Ovary (tissue), 10 donors: ENCODE measurements around the gene KCNB1. TPM values are rescaled to one million over a fixed set of nuclear protein-coding genes. Genes with fewer than 3 reads are reported as not detected.

Experiments
- DNase-seq, 5 donors: peaks; one replicate each; pipeline ENCODE4 v3.0.0-alpha.2; 2019 to 2020
- H3K27ac ChIP-seq, 2 donors: fragments of 200-600 bp; one replicate each; pipeline versions ENCODE4 v1.5.1 to v1.8.0; 2019 to 2022
- H3K27me3 ChIP-seq: fragments of 200-600 bp; one replicate; pipeline ENCODE4 v1.8.0; 2022
- H3K36me3 ChIP-seq: fragments of 200-600 bp; sonication (generic); one replicate; pipeline ENCODE4 v1.5.1; 2019
- H3K4me1 ChIP-seq: one replicate; pipeline ENCODE4 v1.8.1; 2013; ENCODE audit warnings: mild to moderate bottlenecking, moderate library complexity; ENCODE audit not compliant: insufficient read depth
- H3K4me3 ChIP-seq: fragments of 200-600 bp; sonication (generic); one replicate; pipeline ENCODE4 v1.5.1; 2017
- H3K9me3 ChIP-seq, 2 donors: fragments of 200-600 bp in 1 of 2; sonication (generic) in 1 of 2; one replicate each; pipeline versions ENCODE4 v1.5.1 to v1.8.1; 2013 to 2019; ENCODE audit warnings: mild to moderate bottlenecking in 1 of 2, moderate library complexity in 1 of 2
- EP300 ChIP-seq: sonication (generic); formaldehyde crosslinking; IDR thresholded peaks from one replicate; pipeline ENCODE4 v1.6.1; 2017; ENCODE audit warnings: antibody characterized with exemption
- POLR2A ChIP-seq: fragments of 450-650 bp; IDR thresholded peaks from one replicate; pipeline ENCODE4 v1.6.1; 2017; ENCODE audit warnings: antibody characterized with exemption, mild to moderate bottlenecking, moderate library complexity
- WGBS, 3 donors: extraction: QIAGEN DNeasy Blood & Tissue Kit in 1 of 3; methylation state at CpG; one replicate each; pipeline versions ENCODE4 v1.1.5 to v1.1.7; 2013 to 2017; 5-methylcytosine and 5-hydroxymethylcytosine counted together
- intact Hi-C, 4 donors: fragments of 100-400 bp; cut with DNase I; formaldehyde crosslinking; loops; one replicate each; pipeline versions ENCODE4 v1.11.0 to v1.15.1; 2022 to 2023
- long read RNA-seq, 3 donors: library from polyadenylated mRNA in 2 of 3; unstranded in 2 of 3; transcript quantifications; one replicate each; pipeline ENCODE4 v2.0.0 and lab custom pipeline, GENCODE V29; 2021 to 2026
- polyA plus RNA-seq, 2 donors: library from polyadenylated mRNA; stranded (reverse); fragments of 200-250 nt in 1 of 2; fragments of 350-450 nt in 1 of 2; fragmentation: Illumina TruSeq in 1 of 2; extraction: RNeasy Lipid Tissue Mini Kit (QIAGEN cat#74804) in 1 of 2; gene quantifications; one replicate each; pipeline ENCODE4 v1.2.3, GENCODE V29; 2013 to 2014
- total RNA-seq, 7 donors: library from RNA; depleted of rRNA in 2 of 7; stranded (reverse); fragments of >200 nt in 2 of 7; fragmentation: NEBNext Ultra II Directional in 3 of 7; extraction: Animal tissue kit (Norgen Biotek cat#: 25700) in 3 of 7; gene quantifications; one replicate each; pipeline versions ENCODE4 v1.1.0 to v1.2.4, GENCODE V29; 2016 to 2023
- TF ChIP-seq, protein P1 (sequence below), 3 donors: fragments of 450-650 bp in 2 of 3; fragments of 200-600 bp in 1 of 3; IDR thresholded peaks; one replicate each; pipeline versions ENCODE4 v1.5.1 to v1.8.0; 2016 to 2022; ENCODE audit warnings: antibody characterized with exemption in 3 of 3, mild to moderate bottlenecking in 1 of 3
- donor health status: DM: no; HTN: no; CAD: no; lungs with moderate emphysema.
- donor health status: DM: no; HTN: no; CAD: no.
- donor health status: Bipolar disorder and iron deficiency.
- donor health status: DM: yes; HTN: yes; CAD: no.
- donor health status: DM: no; HTN: no; CAD: no.
- donor health status: DM: yes; HTN: yes; CAD: no.

KCNB1 gene
- total RNA-seq (1 to 10 TPM in 4 of 7 donors, under 1 TPM in 3; 0.12 to 5.4 (median 1.3) TPM), polyA plus RNA-seq (1 to 10 TPM in 1 of 2 donors, under 1 TPM in 1; 0.17 to 3.3 TPM)
- long read RNA-seq, donor 1, result 0 reads
- long read RNA-seq, donor 2, full-length matches to known transcripts, result 1 of 1 reads
- long read RNA-seq, donor 2, partial matches to known transcripts, result 0 of 1 reads
- long read RNA-seq, donor 2, other reads (novel, unspliced or antisense), result 0 of 1 reads
- long read RNA-seq, donor 3, full-length matches to known transcripts, result 2 of 4 reads
- long read RNA-seq, donor 3, partial matches to known transcripts, result 0 of 4 reads
- long read RNA-seq, donor 3, other reads (novel, unspliced or antisense), result 2 of 4 reads

DNA sequence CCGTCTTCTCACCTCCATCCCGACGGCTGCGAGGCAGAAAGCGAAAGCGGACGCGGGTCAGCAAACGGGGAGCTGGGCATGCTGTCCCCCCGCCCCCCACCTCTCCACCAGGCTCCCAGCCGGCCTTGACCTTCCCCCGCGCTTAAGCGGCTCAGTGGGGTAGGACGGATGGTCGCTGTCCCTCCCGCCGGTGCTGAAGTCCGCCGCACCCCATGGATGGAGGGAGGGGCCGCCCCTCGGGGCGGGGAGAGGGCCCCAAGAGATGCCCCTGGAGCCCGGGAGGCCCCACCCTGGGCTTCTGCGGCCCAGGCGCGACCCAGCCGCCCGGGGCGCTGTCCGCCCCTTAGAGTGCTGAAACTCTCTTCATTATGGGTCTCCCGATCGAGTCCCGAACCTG lies at the start of gene KCNB1:
TSS of gene KCNB1 (minus strand) at position 48 of the 397 bp plus-strand sequence. CDS start 188 bp downstream, outside the sequence.
- Histone ChIP-seq H3K36me3 (no peaks in the 10 kb centered on the region), H3K27me3 (no peaks in the 10 kb centered on the region), H3K4me1 (peaks cover 2% of the 10 kb centered on the region), H3K4me3 (peak within 1 kb of the TSS; percentile 34), H3K27ac (no peak within 1 kb of the TSS), H3K9me3 (no peaks in the 10 kb centered on the region)
- DNase-seq, result peak; percentile 66 to 93 (median 83)
- 0 to 1% (median 0%) methylated on average over 14 to 34 of the region's 34 CpGs for WGBS, 3 donors
- intact Hi-C loops, result loop anchor here in 3 of 4 donors (2.0 to 5.0 kb wide), 3 partner anchors 145 to 150 kb away; no protein-coding TSS in a partner anchor
- TF ChIP-seq, protein P1, sequence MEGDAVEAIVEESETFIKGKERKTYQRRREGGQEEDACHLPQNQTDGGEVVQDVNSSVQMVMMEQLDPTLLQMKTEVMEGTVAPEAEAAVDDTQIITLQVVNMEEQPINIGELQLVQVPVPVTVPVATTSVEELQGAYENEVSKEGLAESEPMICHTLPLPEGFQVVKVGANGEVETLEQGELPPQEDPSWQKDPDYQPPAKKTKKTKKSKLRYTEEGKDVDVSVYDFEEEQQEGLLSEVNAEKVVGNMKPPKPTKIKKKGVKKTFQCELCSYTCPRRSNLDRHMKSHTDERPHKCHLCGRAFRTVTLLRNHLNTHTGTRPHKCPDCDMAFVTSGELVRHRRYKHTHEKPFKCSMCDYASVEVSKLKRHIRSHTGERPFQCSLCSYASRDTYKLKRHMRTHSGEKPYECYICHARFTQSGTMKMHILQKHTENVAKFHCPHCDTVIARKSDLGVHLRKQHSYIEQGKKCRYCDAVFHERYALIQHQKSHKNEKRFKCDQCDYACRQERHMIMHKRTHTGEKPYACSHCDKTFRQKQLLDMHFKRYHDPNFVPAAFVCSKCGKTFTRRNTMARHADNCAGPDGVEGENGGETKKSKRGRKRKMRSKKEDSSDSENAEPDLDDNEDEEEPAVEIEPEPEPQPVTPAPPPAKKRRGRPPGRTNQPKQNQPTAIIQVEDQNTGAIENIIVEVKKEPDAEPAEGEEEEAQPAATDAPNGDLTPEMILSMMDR (IDR thresholded peaks at IDR 0.05), result peak in 1 of 3 donors; percentile 30
- no peak for TF ChIP-seq POLR2A

DNA sequence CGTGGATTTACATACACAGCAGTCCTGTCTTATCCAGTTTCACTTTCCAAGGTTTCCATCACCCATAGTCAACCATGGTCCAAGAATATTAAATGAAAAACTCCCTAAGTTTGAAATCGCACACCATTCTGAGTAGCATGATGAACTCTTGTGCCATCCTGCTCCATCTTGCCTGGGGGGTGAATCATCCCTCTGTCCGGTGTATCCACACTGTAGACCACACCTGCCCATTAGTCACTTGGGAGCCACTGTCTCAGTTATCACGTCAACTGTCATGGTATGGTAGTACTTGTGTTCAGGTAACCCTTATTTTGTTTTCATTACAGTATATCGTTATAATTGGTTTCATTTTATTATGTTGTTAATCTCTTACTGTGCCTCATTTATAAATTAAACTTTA lies 47.0 kb upstream of the KCNB1 start:
- intact Hi-C loops, result no loop called here
- Histone ChIP-seq H3K36me3 (no peaks in the 10 kb centered on the region), H3K27me3 (no peaks in the 10 kb centered on the region), H3K9me3 (no peaks in the 10 kb centered on the region), H3K4me1 (no peaks in the 10 kb centered on the region), H3K27ac (no peak overlapping the region), H3K4me3 (no peak overlapping the region)
- no peak for TF ChIP-seq POLR2A
- DNase-seq, result no peak
- 69 to 90% (median 85%) methylated on average over 5 of the region's 5 CpGs for WGBS, 3 donors

DNA sequence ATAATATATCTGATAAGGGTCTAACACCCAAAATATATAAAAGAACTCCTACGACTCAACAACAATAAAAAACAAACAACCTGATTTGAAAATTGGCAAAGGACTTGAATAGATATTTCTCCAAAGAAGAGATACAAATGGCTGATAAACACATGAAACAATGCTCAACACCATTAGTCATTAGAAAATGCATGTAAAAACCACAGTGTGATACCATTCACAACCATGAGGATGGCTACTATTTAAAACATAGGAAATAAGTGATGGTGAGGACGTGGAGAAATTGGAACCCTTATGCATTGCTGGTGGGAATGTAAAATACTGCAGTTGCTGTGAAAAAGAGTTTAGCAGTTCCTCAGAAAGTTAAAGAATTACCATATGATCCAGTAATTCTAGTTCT lies 44.1 kb upstream of the KCNB1 start:
- Histone ChIP-seq H3K27ac (no peak overlapping the region), H3K9me3 (no peaks in the 10 kb centered on the region), H3K27me3 (no peaks in the 10 kb centered on the region), H3K4me3 (no peak overlapping the region), H3K36me3 (no peaks in the 10 kb centered on the region), H3K4me1 (no peaks in the 10 kb centered on the region)
- no peak for DNase-seq
- WGBS, 3 donors, result 83 to 90% (median 84%) methylated on average over 2 of the region's 2 CpGs
- no peak for TF ChIP-seq EP300
- TF ChIP-seq POLR2A, result no peak
- TF ChIP-seq, protein P1 (IDR thresholded peaks at IDR 0.05), result no peak
- intact Hi-C loops, result no loop called here

DNA sequence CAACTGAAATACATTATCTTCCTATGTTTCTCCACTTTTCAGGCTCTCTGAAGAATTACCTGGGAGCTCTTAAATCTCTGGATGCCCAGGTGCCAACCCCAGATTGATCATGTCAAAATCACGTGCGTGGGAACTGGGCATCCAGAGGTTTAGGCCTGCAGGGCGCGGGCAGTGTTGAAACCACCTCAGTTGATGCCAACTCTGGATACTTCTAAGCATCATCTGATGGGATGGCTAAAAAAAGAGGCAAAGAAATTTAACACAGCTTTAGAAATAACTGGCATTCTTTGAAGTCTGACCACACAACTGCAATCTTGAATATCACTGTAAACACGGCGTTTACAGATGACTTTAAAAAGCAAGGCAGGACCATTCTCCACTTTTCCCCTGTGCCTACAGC lies 43.6 kb upstream of the KCNB1 start:
- H3K9me3 ChIP-seq, result no peaks in the 10 kb centered on the region
- TF ChIP-seq POLR2A (no peak), EP300 (no peak)
- TF ChIP-seq, protein P1 (IDR thresholded peaks at IDR 0.05), result no peak
- H3K27me3 ChIP-seq, result no peaks in the 10 kb centered on the region
- H3K36me3 ChIP-seq, result no peaks in the 10 kb centered on the region
- WGBS, 3 donors, result 89 to 91% (median 91%) methylated on average over 6 of the region's 6 CpGs
- no peak overlapping the region for H3K27ac ChIP-seq
- H3K4me3 ChIP-seq, result no peak overlapping the region
- intact Hi-C loops, result no loop called here
- no peak for DNase-seq
- no peaks in the 10 kb centered on the region for H3K4me1 ChIP-seq

DNA sequence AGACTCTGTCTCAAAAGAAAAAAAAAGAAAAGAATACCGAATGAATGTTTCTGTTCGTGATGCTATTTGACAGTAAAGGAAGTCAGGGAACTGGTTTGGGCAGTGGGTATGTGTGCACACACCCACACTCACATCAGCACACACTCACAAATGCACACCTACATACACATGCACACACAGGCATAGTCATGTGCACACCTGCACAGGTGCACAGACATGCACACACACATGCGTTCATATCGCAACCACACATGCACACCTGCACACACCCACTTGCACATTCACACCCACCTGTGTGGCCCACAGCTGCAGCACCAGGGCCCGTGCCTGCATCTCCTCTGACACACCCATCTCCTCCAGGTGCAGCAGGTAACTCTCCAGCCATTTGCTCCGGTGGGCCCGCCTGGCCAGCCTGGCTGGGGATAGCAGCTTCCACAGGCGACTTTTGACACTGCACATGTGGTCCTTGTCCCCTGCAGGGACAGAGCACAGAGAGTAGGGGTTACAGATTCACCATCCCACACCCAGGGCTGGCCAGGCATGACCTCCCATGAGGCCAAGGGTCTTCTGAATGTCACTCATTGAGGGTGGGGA lies 41.4 kb upstream of the KCNB1 start:
- no peak for DNase-seq
- Histone ChIP-seq H3K9me3 (no peaks in the 10 kb centered on the region), H3K4me3 (no peak overlapping the region), H3K27me3 (no peaks in the 10 kb centered on the region), H3K36me3 (no peaks in the 10 kb centered on the region), H3K4me1 (no peaks in the 10 kb centered on the region), H3K27ac (no peak overlapping the region)
- intact Hi-C loops, result no loop called here
- 91 to 97% (median 92%) methylated on average over 8 of the region's 8 CpGs for WGBS, 3 donors
- TF ChIP-seq, protein P1 (IDR thresholded peaks at IDR 0.05), result no peak
